ENCODE data around the gene NPLOC4. TPM values are rescaled to one million over a fixed set of nuclear protein-coding genes. Genes with fewer than 3 reads are reported as not detected.

The NPLOC4 gene
- total RNA-seq, 4 donors from 2014 or later, result 58.9 to 87.7 (median 70.8) TPM

DNA sequence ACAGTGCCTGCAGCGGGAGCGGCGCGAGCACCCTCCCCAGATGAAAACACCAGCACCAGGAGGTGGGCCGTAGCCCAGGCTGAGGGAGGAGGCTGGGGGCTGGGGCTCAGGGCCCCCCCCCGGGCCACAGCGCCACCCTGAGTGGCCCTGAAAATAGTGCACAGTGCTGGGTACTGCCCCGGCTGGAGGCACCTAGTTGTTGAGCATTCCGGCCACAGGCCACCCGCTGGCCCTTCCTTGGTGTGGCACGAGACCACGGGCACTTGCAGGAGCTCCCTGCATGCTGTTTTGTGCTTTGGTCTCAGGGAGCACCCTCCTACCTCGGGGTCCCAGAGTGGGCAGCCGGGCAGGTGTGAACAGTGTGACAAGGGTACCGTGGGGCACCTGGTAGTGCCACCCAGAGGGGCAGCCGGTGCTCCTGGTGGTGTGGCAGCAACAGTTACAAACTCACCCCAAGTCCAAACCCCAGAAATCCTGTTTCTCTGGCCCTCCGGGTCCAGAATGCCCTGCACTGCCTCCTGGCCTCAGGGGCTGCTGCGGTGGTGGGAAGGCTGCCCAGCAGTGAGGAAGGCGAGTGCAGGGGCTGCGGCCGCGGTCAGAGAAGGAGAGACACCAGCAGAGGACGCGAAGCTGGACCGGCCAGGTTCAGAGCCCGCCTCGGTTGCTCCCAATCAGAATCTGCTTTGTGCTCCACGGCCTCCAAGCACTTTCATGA, 96.8 kb downstream of the NPLOC4 start:
- TF ChIP-seq, protein P1, sequence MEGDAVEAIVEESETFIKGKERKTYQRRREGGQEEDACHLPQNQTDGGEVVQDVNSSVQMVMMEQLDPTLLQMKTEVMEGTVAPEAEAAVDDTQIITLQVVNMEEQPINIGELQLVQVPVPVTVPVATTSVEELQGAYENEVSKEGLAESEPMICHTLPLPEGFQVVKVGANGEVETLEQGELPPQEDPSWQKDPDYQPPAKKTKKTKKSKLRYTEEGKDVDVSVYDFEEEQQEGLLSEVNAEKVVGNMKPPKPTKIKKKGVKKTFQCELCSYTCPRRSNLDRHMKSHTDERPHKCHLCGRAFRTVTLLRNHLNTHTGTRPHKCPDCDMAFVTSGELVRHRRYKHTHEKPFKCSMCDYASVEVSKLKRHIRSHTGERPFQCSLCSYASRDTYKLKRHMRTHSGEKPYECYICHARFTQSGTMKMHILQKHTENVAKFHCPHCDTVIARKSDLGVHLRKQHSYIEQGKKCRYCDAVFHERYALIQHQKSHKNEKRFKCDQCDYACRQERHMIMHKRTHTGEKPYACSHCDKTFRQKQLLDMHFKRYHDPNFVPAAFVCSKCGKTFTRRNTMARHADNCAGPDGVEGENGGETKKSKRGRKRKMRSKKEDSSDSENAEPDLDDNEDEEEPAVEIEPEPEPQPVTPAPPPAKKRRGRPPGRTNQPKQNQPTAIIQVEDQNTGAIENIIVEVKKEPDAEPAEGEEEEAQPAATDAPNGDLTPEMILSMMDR (IDR thresholded peaks at IDR 0.05), result no peak
- no peak for ATAC-seq (ENCODE audit: low FRiP score)
- no peak for DNase-seq (ENCODE audit: low spot score)

DNA sequence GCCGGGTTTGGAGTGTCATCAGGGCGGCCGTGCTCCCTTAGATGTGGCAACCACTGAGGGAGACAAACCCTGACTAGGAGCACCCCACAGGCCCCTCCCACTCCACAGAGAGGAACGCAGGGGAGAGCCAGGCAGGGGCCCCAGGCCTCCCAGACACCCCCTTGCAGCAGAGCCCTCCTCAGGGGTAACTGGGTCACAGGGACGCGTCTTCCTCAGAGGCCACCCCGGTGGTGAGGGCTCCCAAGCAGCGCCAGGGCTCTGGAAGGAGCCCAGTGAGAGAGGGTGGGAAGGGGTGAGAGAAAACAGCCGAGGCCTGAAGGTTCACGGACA, 97.4 kb downstream of the NPLOC4 start:
- no peak for ATAC-seq (ENCODE audit: low FRiP score)
- DNase-seq (ENCODE audit: low spot score), result no peak
- TF ChIP-seq, protein P1 (IDR thresholded peaks at IDR 0.05), result no peak

DNA sequence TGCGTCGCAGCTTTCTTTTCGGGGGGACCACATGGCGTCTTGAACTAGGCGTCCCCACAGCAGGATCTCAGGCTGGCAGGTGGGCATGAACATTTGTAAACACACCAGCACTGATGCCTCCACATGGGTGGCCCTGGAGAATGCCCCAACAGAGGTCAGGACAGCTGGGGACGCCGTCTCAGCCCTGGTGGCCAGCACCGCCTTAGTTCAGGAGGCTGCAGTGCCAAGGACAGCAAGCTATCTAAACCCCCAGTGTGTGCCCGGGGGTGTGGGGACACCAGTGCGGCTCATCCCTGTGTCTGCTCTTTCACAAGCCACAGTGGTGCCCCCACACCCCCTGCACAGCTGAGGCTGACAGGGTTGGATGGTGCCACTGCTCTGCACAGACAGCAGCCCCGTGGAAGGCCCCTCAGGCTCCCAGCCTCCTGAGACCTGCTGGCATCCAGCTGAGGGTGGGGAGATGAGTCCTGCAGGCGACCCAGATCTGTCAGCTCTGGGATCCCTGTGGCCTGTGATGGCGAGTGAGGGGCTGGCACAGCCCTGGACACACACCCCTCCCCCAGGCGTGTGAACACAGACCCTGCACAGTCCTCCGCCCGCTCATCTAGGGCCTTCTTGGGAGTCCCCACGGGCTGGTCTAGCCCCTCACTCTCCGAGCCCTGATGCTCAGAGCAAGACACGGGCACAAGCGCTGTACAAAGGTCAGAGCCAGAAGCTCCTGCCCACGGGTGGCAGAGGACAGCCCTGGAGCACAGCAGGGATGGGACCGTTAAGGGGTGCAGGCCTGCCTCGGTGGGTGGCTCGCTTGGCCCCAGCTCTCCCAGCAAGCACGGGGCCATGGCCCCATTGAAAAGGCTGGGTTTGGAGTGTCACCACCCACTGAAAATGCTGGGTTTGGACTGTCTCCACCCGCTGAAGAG, 98.0 kb downstream of the NPLOC4 start:
- TF ChIP-seq, protein P1 (IDR thresholded peaks at IDR 0.05), result no peak
- no peak for ATAC-seq (ENCODE audit: low FRiP score)

DNA sequence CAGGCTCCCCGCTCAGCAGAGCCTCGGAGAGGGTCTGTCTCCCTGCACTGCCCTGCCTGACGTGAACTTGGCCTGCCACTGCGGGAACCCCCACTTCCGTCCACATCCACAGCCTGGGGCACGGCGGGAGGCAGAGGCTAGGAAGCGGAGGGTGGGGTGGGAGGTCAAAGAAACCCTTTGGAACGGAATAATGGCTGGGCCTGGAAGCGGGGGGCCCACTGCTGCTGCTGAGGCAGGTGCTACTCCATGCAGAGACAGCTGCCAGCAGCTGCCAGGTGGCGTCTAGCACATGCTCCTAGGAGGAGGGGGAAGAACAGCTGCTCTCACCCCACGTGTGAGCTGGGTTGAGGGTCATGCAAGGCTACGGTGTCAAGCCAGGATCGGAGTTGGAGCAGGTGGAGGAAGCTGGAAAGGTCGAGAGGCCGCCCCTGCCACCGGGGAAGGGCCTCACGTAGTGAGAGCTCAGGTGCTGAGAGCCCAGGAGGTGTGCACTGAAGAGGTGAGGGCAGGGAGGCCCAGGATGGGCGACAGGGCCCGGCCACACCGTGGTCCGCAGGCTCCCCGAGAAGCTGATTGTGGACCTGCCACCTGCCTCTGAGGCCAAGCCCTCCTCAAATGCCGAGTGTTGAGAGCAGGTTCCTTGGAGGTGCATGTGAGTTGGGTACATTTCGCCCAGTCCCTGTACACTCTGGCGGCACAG, 98.9 kb downstream of the NPLOC4 start:
- TF ChIP-seq, protein P1 (IDR thresholded peaks at IDR 0.05), result no peak
- DNase-seq (ENCODE audit: low spot score), result no peak
- ATAC-seq (ENCODE audit: low FRiP score), result no peak

More for the DNA sequence above, 98.0 kb downstream of the NPLOC4 start:
- no peak for DNase-seq (ENCODE audit: low spot score)

DNA sequence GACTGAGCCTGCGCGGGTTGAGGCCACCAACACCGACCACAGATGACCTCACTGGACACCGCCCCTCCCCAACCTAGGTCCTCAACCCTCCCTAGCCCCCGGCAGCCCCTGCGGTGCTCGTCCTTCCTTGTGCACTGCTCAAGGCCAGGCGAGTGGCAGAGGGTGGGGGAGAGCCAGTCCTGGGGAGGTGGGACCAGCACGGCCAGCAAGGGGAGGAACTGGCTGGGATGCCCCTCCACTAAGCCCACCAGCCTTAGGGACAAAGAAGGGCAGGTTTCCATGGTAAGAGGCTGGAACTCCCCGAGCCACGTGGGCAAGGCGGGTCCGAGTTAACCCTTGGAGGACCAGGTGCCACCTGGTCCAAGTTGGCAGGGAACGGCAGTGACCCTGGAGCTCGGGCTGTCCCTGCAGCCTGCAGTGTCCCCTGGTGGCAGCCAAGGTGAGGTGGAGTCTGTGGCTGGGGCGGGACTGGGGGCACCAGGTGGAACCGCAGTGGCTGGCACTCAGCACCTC, 99.5 kb downstream of the NPLOC4 start:
- no peak for ATAC-seq (ENCODE audit: low FRiP score)
- TF ChIP-seq, protein P1 (IDR thresholded peaks at IDR 0.05), result peak in 1 of 3 donors; percentile 19

DNA sequence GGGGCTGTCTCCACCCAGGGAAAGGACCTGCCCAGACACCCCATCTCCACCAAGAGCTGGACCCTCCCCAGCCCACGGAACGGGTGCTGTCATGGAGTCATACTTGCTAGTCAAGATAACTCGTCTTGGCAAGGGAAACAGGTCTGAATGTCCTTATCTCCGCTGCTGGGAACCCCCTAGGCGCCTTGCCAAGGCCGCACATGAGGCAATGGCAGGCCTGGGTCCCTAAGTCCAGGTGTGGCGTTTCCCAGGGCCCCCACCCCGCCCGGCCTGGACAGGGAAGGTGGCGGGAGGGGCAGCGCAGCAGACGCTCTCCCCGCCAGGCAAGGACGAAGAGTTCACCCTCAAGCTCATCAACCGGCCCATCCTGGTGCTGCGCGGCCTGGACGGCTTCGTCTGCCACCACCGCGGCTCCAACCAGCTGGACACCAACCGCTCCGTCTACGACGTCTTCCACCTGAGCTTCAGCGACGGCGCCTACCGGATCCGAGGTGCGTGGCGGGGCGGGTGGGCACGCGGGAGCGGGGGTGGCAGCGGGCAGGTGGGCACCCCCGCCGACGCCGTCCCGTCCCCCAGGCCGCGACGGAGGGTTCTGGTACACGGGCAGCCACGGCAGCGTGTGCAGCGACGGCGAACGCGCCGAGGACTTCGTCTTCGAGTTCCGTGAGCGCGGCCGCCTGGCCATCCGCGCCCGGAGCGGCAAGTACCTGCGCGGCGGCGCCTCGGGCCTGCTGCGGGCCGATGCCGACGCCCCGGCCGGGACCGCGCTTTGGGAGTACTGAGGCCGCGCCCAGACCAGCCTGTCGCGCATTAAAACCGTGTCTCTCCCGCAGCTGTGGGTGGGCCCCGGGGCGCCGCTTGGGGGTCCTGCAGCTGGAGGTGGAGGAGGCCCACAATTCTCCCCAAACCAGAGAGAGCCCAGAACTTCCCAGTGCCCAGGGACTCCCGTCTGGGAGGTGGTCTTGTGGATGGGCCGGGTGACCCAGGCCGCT, 100.3 kb downstream of the NPLOC4 start:
- ATAC-seq (ENCODE audit: low FRiP score) (no peak), DNase-seq (ENCODE audit: low spot score) (no peak)
- TF ChIP-seq, protein P1 (IDR thresholded peaks at IDR 0.05), result no peak

More for the DNA sequence above, 99.5 kb downstream of the NPLOC4 start:
- no peak for DNase-seq (ENCODE audit: low spot score)

Data from omental fat pad (tissue), 4 donors.